NCI-H2196 treated with DMSO at 0.1 percent for 48 hours (cell line): ENCODE data around the gene NFKBIE.

Source experiments
- DNase-seq: peaks from one replicate; lab custom pipeline; 2025; ENCODE audit not compliant: unreplicated experiment; lab: John Stamatoyannopoulos, UW

Gene NFKBIE

DNA sequence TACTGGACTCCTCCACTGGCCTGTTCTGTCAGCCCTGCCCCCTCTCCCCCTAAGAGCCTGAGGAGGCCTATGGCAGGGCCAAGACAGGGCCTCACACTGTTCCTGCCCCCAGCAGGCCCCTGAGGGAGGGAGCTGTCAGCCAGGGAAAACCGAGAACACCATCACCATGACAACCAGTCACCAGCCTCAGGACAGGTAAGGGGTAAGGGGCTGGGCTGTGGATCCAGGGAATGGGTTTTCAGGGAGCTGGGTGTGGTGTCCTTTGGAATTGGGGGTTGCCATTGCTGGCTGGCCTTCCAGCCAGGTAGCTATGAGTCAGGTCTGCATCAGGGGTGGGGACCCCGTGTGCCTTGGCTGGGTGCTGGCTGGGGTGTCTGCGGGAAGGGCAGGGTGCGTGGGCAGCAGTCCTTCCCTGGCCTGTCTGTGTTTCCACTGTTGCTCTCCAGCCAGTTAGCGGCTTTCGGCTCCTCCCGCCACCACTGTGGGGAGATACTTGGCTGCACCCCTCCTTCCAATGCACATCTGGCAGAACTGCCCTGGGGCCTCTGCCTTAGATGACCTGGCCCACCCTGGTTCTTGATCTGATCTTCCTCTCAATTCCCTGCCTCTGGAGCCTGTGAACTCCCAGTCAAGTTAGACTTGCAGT, 38.1 kb downstream of the NFKBIE start:
- no peak for DNase-seq

DNA sequence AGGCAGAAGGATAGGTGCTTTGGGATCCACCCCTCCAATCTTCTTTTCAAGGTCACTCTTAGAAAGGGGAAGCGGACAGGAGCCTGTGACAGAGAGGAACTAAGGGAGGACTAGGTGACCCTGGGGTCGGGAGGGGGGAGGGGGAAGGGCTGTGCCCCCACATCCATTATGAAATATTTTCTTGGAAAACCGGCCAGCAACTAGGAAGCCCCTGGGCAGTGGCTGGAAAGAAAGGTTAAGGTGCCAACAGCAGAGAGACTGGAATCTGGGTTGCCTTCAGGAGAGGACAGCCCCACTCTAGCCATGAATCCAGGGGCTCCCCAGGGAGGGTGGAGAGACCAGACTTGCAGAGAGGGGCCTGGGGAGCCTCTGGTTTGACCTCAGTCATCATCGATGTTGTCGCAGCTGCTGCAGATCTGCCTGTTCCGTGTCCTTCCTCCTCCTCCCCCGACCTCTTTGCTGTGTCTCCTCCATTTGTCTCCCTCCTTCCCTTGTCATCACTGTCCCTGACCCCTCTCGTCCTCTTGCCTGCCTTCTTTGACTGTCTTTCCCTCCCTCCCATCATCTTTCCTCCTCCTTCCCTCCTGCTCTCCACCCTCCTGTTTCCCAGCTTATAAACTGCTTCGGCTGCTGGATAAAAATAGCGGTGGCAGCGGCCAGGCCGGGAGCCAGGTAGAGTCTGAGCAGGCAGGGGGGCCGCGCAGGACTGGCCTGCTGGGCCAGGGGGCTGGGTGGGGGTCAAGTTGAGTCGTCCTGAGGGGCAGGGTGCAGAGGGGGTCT, 38.8 kb downstream of the NFKBIE start:
- no peak for DNase-seq

- DNase-seq = no peak
These were observed 39.6 kb downstream of the NFKBIE start for GRCh38 chr6:44225579-44226325.

DNA sequence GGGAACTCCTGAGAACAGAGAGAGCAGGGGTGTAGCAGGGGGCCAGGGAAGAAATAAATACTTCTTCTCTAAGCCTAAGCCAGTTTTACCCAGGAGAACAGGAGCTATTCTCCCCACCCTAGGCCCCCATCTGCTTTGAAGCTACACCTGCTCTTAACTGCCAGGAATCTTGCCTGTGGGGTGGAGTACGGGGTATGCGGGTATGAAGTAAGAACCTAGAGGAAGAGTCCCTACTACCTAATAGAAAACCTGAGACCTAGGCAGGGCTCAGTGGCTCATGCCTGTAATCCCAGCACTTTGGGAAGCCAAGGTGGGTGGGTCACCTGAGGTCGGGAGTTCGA, 40.4 kb downstream of the NFKBIE start:
- no peak for DNase-seq

GRCh38 chr6:44224029-44224964, 41.1 kb downstream of the NFKBIE start:
- no peak for DNase-seq

DNA sequence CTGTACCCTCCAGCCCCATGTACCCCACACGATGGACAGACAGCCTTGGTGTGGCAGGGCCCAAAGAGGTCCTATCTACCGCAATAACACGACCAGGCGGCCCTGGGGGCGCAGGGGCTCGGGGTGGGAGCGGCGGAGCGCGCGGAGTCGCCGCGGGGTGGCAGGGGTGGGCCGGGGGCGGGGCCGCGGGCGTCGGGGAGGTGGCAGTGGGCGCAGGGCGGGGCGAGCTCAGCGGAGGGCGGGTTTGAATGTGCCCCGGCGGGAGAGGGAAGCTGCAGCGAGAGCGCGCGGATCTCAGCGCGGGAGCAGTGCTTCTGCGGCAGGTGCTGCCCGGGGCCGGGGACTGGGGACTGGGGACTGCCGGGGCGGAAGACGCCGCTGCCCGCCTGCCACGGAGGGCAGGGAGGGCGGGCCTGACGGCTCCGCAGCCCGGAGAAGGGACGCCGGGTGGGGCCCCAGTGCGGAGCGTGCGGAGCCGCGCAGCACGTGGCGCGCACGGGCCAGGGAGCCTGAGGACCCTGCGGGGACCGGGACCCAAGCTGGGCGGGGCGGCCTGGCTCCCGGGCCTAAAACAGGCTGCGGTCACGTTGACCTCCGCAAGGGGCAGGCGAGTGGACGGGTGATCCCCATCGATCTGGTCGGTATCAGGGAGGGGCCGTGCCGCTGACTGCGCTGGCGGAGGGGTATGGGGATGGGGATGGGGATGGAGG, 41.9 kb downstream of the NFKBIE start, which contains the start of gene SLC29A1:
Gene SLC29A1 (plus strand): TSS at position 277 of the 710 bp plus-strand sequence. CDS start 3,719 bp downstream, outside the sequence.
- DNase-seq = peak; percentile 45

DNA sequence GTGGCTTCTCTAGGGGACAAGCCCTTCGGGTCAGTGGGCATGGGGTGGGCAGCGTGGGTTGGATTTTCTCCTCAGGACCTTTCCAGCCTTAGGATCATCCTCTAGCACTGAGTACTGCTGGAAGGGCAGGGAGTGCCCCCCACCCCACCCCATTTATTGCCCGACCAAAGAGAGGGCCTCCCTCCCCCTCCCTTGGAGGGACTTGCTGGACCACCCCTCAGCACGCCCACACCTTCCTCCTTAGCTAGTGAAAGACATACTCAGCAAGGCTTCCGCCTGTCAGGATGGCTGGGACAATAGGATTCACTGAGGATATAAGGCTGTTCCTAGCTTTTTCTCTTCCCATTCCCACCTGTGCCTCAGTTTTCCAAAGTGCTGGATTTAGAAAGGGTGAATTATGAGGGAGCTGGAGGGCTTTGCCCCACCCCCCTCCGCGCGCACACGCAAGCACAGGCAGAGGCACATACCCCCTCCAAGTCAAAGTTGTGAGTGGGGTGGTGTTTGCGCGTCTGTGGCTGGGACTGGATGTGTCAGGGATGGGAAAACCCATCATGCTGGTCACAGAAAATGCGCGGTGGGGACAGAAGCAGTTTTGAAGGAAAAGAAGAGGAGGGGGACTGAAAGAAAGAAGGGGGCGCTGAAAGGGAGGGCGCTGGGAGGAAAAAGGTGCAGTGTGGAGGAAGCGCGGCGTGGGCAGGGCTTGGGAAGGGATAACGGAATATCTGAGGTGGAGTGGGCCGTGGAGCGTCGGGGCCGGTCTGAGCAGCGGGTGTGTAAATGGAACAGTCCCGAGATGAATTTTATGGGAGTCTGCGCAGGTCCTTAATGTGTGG, 42.6 kb downstream of the NFKBIE start:
- no peak for DNase-seq

- DNase-seq = no peak
These were observed 43.4 kb downstream of the NFKBIE start for GRCh38 chr6:44221961-44222335.

DNA sequence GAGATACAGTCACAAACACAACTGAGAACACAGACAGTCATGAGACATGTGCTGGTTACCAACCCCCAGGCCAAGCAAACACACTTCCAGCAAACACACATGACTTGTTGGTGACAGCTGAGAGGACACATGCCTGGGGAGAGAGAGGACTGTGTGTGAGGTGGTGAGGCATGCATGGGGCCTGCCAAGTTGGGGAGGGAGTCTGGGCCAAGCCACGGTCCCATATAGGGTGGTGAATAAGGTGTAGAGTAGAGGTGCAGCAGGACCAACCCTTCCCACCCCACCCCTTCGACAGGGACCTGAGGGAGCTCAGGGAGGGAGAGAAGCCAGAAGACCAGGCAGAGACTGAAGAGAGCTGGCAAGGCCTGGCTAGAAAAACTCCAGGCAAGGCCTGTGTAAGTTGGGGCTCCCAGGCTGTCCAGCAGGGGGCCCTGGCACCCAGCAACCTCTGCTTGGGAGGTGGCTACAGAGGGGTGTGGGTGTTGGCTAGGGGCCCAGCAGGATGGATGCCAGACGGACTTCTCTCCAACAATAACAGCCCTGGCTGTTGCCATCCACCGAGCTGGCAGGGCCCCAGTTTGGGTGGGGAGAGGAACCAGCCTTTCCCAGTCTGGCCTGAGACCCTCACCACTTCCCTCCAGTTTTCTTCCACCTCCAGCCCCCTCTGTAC, 43.9 kb downstream of the NFKBIE start:
- DNase-seq = peak; percentile 83

DNA sequence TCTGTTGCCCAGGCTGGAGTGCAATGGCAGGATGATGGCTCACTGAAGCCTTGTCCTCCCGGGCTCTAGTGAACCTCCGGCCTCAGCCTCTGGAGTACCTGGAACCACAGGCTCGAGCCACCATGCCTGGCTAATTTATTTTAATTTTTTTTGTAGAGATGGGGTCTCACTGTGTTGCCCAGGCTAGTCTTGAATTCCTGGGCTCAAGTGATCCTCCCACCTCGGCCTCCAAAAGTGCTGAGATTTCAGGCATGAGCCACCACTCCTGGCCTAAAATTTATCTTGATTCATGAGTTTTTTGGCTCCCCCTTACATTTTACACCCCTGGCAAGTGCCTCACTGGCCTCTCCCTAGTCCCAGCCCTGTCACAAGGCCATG, 44.4 kb downstream of the NFKBIE start:
- no peak for DNase-seq

GRCh38 chr6:44219815-44220784, 45.3 kb downstream of the NFKBIE start:
- DNase-seq = no peak

DNA sequence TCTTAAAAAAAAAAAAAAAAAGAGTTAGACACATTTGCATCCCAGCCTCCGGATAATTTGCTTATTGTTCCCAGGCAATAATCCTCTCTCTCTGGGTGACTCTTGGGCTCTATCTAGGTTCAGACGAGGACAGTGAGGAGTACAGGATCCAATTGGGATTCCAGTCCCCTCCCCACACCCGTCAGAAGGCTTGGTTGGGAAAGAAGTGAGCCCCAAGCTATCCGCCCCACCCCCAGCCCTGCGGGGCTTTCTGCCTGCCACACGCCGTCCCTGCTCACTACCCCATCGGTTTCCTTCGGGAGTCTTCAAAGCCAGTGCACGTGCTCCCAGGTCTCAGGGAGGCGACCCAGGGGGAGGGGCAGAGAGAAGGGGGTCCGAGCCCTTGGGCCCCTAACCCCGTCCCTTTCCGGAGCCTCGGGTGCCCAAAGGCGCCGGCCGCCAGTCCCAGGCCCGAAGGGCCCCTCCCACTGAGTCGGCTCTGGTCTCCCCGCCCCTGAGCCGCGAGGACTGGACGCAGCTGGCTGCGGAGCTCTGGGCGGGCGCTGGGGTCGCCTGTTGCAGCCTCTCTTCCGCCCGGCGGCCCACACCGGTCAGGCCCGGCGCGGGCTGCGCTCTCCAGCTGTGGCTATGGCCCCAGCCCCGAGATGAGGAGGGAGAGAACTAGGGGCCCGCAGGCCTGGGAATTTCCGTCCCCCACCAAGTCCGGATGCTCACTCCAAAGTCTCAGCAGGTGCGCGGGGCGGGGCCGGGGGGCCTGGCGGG, 46.1 kb downstream of the NFKBIE start:
- peak; percentile 39 for DNase-seq

DNA sequence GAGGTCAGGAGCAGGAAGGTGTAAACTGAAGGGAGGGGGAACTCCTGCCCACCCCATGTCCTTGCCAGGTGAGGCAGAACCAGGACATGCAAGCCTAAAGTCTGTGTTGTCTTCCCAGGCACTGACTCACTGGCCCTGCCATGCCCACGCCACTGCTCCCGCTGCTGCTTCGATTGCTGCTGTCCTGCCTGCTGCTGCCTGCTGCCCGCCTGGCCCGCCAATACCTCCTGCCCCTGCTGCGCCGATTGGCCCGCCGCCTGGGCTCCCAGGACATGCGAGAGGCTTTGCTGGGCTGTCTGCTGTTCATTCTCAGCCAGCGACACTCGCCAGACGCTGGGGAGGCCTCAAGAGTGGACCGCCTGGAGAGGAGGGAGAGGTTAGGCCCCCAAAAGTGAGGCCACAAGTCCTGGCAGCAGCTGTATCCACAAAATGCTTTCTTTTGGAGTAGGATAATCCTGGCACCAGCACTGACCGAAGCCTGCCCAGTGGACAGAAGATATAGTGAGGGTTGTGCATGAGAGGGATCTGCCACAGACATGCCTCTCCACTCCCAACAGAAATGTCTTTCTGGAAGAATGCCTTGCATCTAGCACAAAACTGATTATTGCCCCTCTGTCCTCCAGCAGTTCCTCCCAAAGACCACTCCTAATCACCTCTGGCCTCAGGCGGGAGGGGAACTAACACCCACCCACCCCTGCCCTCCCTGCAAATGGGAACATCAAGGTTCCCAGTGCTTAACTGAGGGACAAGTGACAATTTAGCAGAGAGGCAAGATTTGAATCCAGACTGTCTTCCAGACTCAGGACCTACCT, 47.8 kb downstream of the NFKBIE start:
- no peak for DNase-seq

- DNase-seq = no peak
These were observed 48.5 kb downstream of the NFKBIE start, which contains the start of gene MYMX for GRCh38 chr6:44216677-44217331. Gene MYMX, plus strand, starts transcription at chr6:44216926. Its CDS starts 546 bp downstream, at chr6:44217472.

GRCh38 chr6:44214307-44214706, 51.0 kb downstream of the NFKBIE start:
- no peak for DNase-seq

DNA sequence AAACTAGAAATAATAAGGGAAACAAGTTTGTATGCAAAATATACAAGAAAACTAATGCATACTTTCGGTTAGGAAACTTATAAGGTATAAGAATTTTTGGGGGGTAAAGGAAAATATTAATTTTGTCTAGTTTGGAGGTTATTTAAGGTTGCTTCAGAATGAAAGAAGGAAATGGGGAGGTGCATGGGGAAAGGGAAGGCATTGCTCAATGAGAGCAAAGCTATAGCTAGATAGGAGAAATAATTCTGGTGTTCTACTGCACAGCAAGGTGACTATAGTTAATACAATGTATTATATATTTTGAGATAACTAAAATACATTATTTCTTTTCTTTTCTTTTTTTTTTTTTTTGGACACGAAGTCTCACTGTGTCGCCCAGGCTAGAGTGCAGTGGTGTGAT, 54.1 kb downstream of the NFKBIE start:
- DNase-seq = no peak
